T-cell (primary cell): ENCODE results near the gene LRP5. TPM values are rescaled to one million over a fixed set of nuclear protein-coding genes. Genes with fewer than 3 reads are reported as not detected.
"Not testable (repeated sequence)": the region's sequence is repeated elsewhere in the genome, so short reads cannot be mapped to it uniquely, and the experiment has no call there.

Experiments
- ATAC-seq, 4 experiments: fragments of 200-7000 bp in 3 of 4; fragments of 150-1000 bp in 1 of 4; cut with Tn5 transposase; replicated peaks in 1 of 4; 1 replicate in 3 of 4; 2 replicates in 1 of 4; pipeline ENCODE4 v1.10.0; 2021; ENCODE audit warnings: moderate library complexity in 3 of 4, mild to moderate bottlenecking in 2 of 4, moderate number of reproducible peaks in 1 of 4
- CTCF ChIA-PET, 2 donors: fragments of 300-600 bp; sonication (Branson Sonifier 250); formaldehyde crosslinking; loops; one replicate each; lab custom pipeline; 2022; ENCODE audit warnings: antibody characterized with exemption in 2 of 2; lab: Charles Lee
- POLR2A ChIA-PET, 2 donors: fragments of 300-600 bp; sonication (Branson Sonifier 250); formaldehyde crosslinking; loops; one replicate each; lab custom pipeline; 2022; ENCODE audit warnings: antibody characterized with exemption in 2 of 2; lab: Charles Lee
- DNase-seq, 35 experiments: peaks; one replicate each; pipeline versions ENCODE4 v3.0.0 to v3.0.0-alpha.2; 2013 to 2023
- H3K27ac ChIP-seq: one replicate; pipeline ENCODE4 v1.5.1; 2013; ENCODE audit warnings: low read length
- H3K27me3 ChIP-seq, 2 experiments: replicated peaks in 1 of 2; 1 replicate in 1 of 2; 2 replicates in 1 of 2; pipeline versions ENCODE4 v1.6.1 to v1.7.0; 2013; ENCODE audit warnings: low read length in 1 of 2, mixed read lengths in 1 of 2; ENCODE audit not compliant: control insufficient read depth in 2 of 2, insufficient read depth in 2 of 2; ENCODE audit errors: extremely low read depth in 1 of 2
- H3K36me3 ChIP-seq, 2 donors: 1 replicate in 1 of 2; 2 replicates in 1 of 2; pipeline versions ENCODE4 v1.6.1 to v1.7.0; 2013; ENCODE audit warnings: low read length in 1 of 2; ENCODE audit not compliant: control insufficient read depth in 2 of 2, insufficient read depth in 1 of 2; ENCODE audit errors: extremely low read depth in 1 of 2
- H3K4me1 ChIP-seq, 2 experiments: 1 replicate in 1 of 2; 2 replicates in 1 of 2; pipeline versions ENCODE4 v1.6.1 to v1.7.0; 2013; ENCODE audit warnings: low read length in 2 of 2, mixed read lengths in 1 of 2; ENCODE audit not compliant: insufficient read depth in 2 of 2, control insufficient read depth in 1 of 2; ENCODE audit errors: extremely low read depth in 1 of 2
- H3K4me3 ChIP-seq, 2 donors: 1 replicate in 1 of 2; 2 replicates in 1 of 2; pipeline versions ENCODE4 v1.5.1 to v1.7.0; 2013; ENCODE audit warnings: mild to moderate bottlenecking in 2 of 2, low read length in 1 of 2, moderate library complexity in 1 of 2; ENCODE audit not compliant: control insufficient read depth in 1 of 2; ENCODE audit errors: extremely low read depth in 1 of 2
- H3K9me3 ChIP-seq: 2 replicates; pipeline ENCODE4 v1.7.0; 2013
- H3K27ac Mint-ChIP-seq, 2 donors: one replicate each; pipeline ENCODE4 v1.8.0; 2020 to 2021; ENCODE audit warnings: mild to moderate bottlenecking in 2 of 2, mixed read lengths in 2 of 2
- H3K27me3 Mint-ChIP-seq, 2 donors: one replicate each; pipeline ENCODE4 v1.8.0; 2021 to 2022; ENCODE audit warnings: mixed read lengths in 2 of 2
- H3K36me3 Mint-ChIP-seq: one replicate; pipeline ENCODE4 v1.8.0; 2021; ENCODE audit warnings: mixed read lengths
- H3K4me1 Mint-ChIP-seq, 3 donors: one replicate each; pipeline ENCODE4 v1.8.0; 2020 to 2022; ENCODE audit warnings: mixed read lengths in 3 of 3, mild to moderate bottlenecking in 1 of 3
- H3K4me3 Mint-ChIP-seq, 3 donors: one replicate each; pipeline ENCODE4 v1.8.0; 2020 to 2022; ENCODE audit warnings: mild to moderate bottlenecking in 3 of 3, mixed read lengths in 3 of 3, moderate library complexity in 3 of 3
- H3K9me3 Mint-ChIP-seq, 3 donors: one replicate each; pipeline ENCODE4 v1.8.0; 2020 to 2022; ENCODE audit warnings: mixed read lengths in 3 of 3
- WGBS: methylation state at CpG from one replicate; pipeline ENCODE4 v1.1.5; 2013; ENCODE audit warnings: missing lambda C conversion rate; ENCODE audit not compliant: insufficient coverage; 5-methylcytosine and 5-hydroxymethylcytosine counted together
- total RNA-seq, 35 experiments: library from RNA in 6 of 35; stranded (reverse) in 6 of 35; fragments of 120-200 nt in 1 of 35; gene quantifications; one replicate each; pipeline versions ENCODE4 v1.2.1 to v1.2.4 and lab custom pipeline; 2013 to 2026

Gene LRP5
- total RNA-seq, 5 donors from 2014 or later (not counting 1 experiment from before 2014, with no cell fraction given): 1.8 to 11.3 (median 7.0) TPM

DNA sequence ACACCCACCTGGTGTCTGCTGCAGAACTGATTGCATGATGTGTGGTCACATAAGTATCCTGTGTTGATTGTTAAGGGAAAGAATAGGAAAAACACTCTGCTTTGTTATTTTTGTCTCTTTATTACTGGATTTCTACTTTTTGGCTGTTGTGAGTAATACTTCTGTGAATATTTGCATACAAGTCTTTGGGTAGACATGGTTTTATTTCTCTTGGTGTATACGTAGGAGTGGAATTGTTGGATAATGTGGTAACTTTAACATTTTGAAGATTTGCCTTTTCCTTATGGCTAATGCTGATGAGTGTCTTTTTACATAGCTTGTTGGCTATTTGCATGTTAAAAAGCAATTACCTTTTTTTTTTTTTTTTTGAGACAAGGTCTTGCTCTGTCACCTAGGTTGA is 161.3 kb downstream of the LRP5 start:
- Mint-ChIP-seq H3K36me3 (peaks cover 26% of the 10 kb centered on the region), H3K4me3 (peak overlapping the region in 1 of 3 donors; percentile 78), H3K9me3 (no peaks in the 10 kb centered on the region), H3K27ac (no peak overlapping the region), H3K27me3 (no peaks in the 10 kb centered on the region), H3K4me1 (peaks cover 72 to 78% (median 73%) of the 10 kb centered on the region in 3 donors)
- Histone ChIP-seq H3K9me3 (no peaks in the 10 kb centered on the region), H3K4me1 (peaks cover 34 to 52% of the 10 kb centered on the region in 2 experiments), H3K36me3 (peaks cover 0 to 6% of the 10 kb centered on the region in 2 donors), H3K27me3 (no peaks in the 10 kb centered on the region), H3K4me3 (no peak overlapping the region), H3K27ac (no peak overlapping the region)
- CTCF ChIA-PET: interaction anchor here in 1 of 2 donors (1.3 kb wide), 1 partner anchor 10 kb away, joined by 3 read pairs; no protein-coding TSS in a partner anchor
- POLR2A ChIA-PET: interaction anchor here (0.6 to 1.4 kb wide), 3 partner anchors 13 to 429 kb away, joined by 3 to 7 read pairs (median 5); partner anchors contain the start of gene PPP6R3 (in 1 of the 2)
- no peak for ATAC-seq
- WGBS: no CpG with 5 or more reads among the region's 1 CpG
- DNase-seq: no peak

DNA sequence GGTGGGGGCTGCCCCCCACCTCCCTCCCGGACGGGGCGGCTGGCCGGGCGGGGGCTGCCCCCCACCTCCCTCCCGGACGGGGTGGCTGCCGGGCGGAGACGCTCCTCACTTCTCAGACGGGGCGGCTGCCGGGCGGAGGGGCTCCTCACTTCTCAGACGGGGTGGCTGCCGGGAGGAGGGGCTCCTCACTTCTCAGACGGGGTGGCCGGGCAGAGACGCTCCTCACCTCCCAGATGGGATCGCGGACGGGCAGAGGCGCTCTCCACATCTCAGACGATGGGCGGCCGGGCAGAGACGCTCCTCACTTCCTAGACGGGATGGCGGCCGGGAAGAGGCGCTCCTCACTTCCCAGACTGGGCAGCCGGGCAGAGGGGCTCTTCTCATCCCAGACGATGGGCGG is 163.2 kb downstream of the LRP5 start:
- POLR2A ChIA-PET, H3K27ac Mint-ChIP-seq, H3K27me3 Mint-ChIP-seq, ATAC-seq, H3K27ac ChIP-seq, H3K9me3 Mint-ChIP-seq, H3K4me3 ChIP-seq, H3K4me3 Mint-ChIP-seq, H3K27me3 ChIP-seq, CTCF ChIA-PET, DNase-seq, H3K9me3 ChIP-seq: not testable (repeated sequence)
- H3K4me1 Mint-ChIP-seq: peaks cover 72 to 78% (median 73%) of the 10 kb centered on the region in 3 donors
- 96% methylated on average over 11 of the region's 34 CpGs for WGBS
- peaks cover 0 to 11% of the 10 kb centered on the region in 2 donors for H3K36me3 ChIP-seq
- H3K36me3 Mint-ChIP-seq: peaks cover 29% of the 10 kb centered on the region
- H3K4me1 ChIP-seq: peaks cover 24 to 42% of the 10 kb centered on the region in 2 experiments

DNA sequence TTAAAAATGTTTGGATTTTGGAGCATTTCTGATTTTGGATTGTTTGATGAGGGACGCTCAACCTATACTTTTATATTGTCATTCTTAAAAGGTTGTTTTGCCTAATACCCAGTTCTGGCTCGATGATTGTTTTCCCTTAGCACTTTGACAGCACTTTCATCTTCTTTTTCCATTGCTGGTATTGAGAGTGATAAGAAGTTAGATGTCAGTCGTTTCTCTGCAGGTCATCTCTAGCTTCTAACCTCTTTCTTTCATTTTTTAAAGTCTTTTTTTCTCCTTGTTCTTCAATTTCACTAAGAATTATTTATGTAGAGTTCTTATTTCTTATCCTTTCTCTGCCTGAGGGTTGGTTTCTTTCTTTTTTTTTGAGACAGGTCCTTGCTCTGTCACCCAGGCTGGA is 167.0 kb downstream of the LRP5 start:
- peaks cover 16 to 25% of the 10 kb centered on the region in 2 experiments for H3K4me1 ChIP-seq
- Mint-ChIP-seq H3K36me3 (peaks cover 22% of the 10 kb centered on the region), H3K27me3 (no peaks in the 10 kb centered on the region), H3K4me3 (peak overlapping the region in 1 of 3 donors; percentile 59), H3K9me3 (no peaks in the 10 kb centered on the region), H3K4me1 (peaks cover 68 to 77% (median 70%) of the 10 kb centered on the region in 3 donors), H3K27ac (no peak overlapping the region)
- H3K9me3 ChIP-seq: no peaks in the 10 kb centered on the region
- ATAC-seq (no peak), DNase-seq (no peak)
- ChIA-PET CTCF (no interaction called here), POLR2A (no interaction called here)
- no CpG with 5 or more reads among the region's 3 CpGs for WGBS
- no peaks in the 10 kb centered on the region for H3K27me3 ChIP-seq
- no peak overlapping the region for H3K4me3 ChIP-seq
- peaks cover 0 to 4% of the 10 kb centered on the region in 2 donors for H3K36me3 ChIP-seq
- H3K27ac ChIP-seq: no peak overlapping the region

DNA sequence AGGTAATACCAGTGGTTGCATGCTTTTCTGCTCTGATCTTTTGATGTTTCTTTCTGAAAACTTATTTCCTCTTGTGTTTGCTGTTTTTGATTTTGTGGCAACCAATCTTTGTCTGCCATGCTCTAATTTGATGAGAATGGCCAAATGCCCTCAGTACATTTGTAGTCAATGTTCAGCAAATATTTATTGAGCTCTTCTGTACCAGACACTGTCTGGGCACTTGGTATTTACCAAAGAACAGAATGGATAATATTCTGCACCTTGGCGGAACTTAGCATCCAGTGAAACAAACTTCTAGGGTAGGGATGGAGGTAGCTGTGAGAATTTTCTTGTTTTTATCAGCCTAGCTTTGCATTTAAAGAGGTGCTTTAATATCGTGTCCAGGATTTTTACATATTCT is 167.8 kb downstream of the LRP5 start:
- Histone ChIP-seq H3K27ac (no peak overlapping the region), H3K9me3 (no peaks in the 10 kb centered on the region), H3K36me3 (peaks cover 0 to 4% of the 10 kb centered on the region in 2 donors), H3K4me3 (no peak overlapping the region), H3K4me1 (peaks cover 16 to 25% of the 10 kb centered on the region in 2 experiments), H3K27me3 (no peaks in the 10 kb centered on the region)
- 100% methylated on average over 1 of the region's 2 CpGs for WGBS
- peak overlapping the region in 1 of 2 donors; percentile 53 for H3K27ac Mint-ChIP-seq
- CTCF ChIA-PET: interaction anchor here in 1 of 2 donors (0.6 kb wide), 2 partner anchors 11 to 27 kb away, joined by 3 to 5 read pairs; no protein-coding TSS in a partner anchor
- ATAC-seq (no peak), DNase-seq (no peak)
- peak overlapping the region in 1 of 3 donors; percentile 59 for H3K4me3 Mint-ChIP-seq
- POLR2A ChIA-PET: no interaction called here
- H3K27me3 Mint-ChIP-seq: no peaks in the 10 kb centered on the region
- peaks cover 75 to 80% (median 75%) of the 10 kb centered on the region in 3 donors for H3K4me1 Mint-ChIP-seq
- H3K36me3 Mint-ChIP-seq: peaks cover 24% of the 10 kb centered on the region
- no peaks in the 10 kb centered on the region for H3K9me3 Mint-ChIP-seq

DNA sequence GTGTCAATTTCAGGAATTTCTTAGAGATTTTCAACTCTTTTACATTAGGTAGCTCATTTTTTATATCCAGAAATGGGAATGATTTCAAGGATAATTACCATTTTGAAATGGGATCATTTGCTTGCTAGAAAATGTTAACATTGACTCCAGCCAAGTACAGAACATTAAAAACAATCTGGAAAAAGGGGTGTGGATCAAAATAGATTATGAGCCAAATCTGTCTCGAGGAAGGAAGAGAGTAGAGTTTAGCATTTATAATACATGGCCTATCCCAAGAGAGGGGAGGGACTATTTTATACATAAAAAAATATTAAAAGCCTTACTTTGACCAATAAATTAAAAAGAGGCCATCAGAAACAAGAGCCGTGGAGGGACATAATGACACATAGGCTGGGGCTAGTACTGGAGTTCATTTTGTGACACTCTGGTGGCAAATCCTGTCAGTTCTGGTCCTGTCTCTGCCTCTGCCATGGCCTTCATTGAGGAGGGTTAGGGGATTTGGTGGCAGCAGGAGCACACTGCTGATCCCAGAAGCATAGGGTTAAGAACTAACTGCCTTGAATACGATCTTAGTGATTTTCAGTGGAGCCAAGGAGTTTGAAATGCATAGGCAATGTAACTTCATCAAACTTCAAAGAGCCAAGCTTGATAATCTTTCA is 168.6 kb downstream of the LRP5 start:
- ChIA-PET POLR2A (no interaction called here), CTCF (interaction anchor here in 1 of 2 donors (0.6 kb wide), 2 partner anchors 10 to 26 kb away, joined by 3 to 5 read pairs; no protein-coding TSS in a partner anchor)
- H3K9me3 ChIP-seq: no peaks in the 10 kb centered on the region
- DNase-seq (no peak), ATAC-seq (no peak)
- Mint-ChIP-seq H3K9me3 (no peaks in the 10 kb centered on the region), H3K4me3 (peak overlapping the region in 1 of 3 donors; percentile 59), H3K4me1 (peaks cover 78 to 83% (median 79%) of the 10 kb centered on the region in 3 donors), H3K36me3 (peaks cover 27% of the 10 kb centered on the region), H3K27me3 (no peaks in the 10 kb centered on the region), H3K27ac (peak overlapping the region in 1 of 2 donors; percentile 68)
- peaks cover 0 to 4% of the 10 kb centered on the region in 2 donors for H3K36me3 ChIP-seq
- H3K4me3 ChIP-seq: no peak overlapping the region
- H3K4me1 ChIP-seq: peaks cover 16 to 29% of the 10 kb centered on the region in 2 experiments
- WGBS: 77% methylated on average over 2 of the region's 3 CpGs
- no peak overlapping the region for H3K27ac ChIP-seq
- no peaks in the 10 kb centered on the region for H3K27me3 ChIP-seq

DNA sequence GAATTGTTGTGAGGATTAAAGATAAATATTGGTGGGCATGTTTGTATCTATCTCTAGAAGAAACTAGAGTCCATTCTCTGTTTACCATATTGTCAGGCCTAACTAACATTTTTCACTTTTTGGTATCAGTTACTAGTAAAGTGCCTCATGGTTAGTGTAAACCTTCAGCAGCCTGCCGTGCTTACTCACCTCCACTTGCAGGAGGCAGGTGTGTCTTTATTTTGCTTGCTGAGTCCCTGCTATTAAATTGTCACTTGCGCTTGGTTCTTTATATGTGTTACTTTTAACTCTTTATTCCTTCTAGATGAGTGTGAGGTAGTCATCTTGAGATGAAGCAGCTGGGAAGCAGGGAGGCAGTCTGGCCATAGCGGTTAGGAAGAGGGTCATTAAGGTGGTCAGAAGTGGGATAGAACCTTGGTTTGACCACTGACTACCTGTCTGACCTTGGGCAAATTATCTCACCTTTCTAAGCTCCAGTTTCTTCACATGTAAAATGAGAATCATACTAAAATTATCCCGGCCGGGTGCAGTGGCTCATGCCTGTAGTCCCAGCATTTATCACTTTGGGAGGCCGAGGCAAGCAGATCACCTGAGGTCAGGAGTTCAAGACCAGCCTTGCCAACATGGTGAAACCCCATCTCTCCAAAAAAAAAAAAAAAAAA is 169.3 kb downstream of the LRP5 start:
- Mint-ChIP-seq H3K4me3 (peak overlapping the region in 1 of 3 donors; percentile 59), H3K9me3 (no peaks in the 10 kb centered on the region), H3K27ac (no peak overlapping the region), H3K27me3 (no peaks in the 10 kb centered on the region), H3K36me3 (peaks cover 27% of the 10 kb centered on the region), H3K4me1 (peaks cover 84 to 88% (median 85%) of the 10 kb centered on the region in 3 donors)
- H3K36me3 ChIP-seq: peaks cover 0 to 4% of the 10 kb centered on the region in 2 donors
- H3K4me3 ChIP-seq: no peak overlapping the region
- H3K4me1 ChIP-seq: peaks cover 18 to 28% of the 10 kb centered on the region in 2 experiments
- no peak overlapping the region for H3K27ac ChIP-seq
- H3K9me3 ChIP-seq: no peaks in the 10 kb centered on the region
- no peaks in the 10 kb centered on the region for H3K27me3 ChIP-seq
- ChIA-PET CTCF (no interaction called here), POLR2A (interaction anchor here (0.5 to 0.7 kb wide), 2 partner anchors 24 to 89 kb away, joined by 4 to 14 read pairs; no protein-coding TSS in a partner anchor)
- ATAC-seq: no peak
- DNase-seq: no peak
- WGBS: 100% methylated on average over 1 of the region's 6 CpGs
